Stimulated activated CD4-positive, alpha-beta T cell treated with anti-CD3 and anti-CD28 coated beads, Interleukin-1b, Interleukin-23, amount 100 ng/mL, for 24 hours (primary cell): ENCODE measurements around the gene NOS1AP.

Source experiments
- DNase-seq, 4 experiments: peaks; one replicate each; pipeline ENCODE4 v3.0.0-alpha.2; 2020; ENCODE audit warnings: low read depth in 4 of 4, low spot score in 1 of 4

Gene NOS1AP

DNA sequence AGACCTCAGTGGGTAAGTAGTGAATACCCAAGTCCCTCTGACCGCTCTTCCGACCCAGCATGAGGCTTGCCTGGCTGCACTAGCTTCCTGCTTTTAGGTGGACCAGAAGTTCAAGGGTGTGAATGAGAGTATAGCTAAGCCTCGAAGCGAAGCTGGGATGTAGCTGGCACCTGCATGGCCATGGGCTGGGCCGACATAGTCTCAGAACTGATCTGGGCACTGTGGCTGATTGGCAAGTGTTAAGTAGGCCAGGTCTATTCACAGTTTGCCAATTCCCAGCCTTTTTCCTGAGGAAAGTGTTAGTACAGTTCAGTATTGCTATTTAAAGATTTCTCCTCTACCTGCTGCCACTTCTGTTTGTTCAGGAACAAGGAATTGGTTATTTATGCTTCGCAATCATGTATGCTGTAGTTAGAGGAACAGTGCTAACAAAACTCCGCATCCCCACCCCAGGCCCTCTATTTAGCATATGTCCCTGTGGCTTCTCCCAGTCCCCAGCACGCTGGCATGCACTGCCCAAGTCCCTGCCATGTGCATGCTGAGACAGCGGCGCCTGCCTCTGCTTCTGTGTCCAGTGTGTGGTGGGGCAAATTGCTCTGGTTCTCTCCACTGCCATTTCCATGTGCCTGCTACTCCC is 290.9 kb downstream of the NOS1AP start:
- no peak for DNase-seq

DNA sequence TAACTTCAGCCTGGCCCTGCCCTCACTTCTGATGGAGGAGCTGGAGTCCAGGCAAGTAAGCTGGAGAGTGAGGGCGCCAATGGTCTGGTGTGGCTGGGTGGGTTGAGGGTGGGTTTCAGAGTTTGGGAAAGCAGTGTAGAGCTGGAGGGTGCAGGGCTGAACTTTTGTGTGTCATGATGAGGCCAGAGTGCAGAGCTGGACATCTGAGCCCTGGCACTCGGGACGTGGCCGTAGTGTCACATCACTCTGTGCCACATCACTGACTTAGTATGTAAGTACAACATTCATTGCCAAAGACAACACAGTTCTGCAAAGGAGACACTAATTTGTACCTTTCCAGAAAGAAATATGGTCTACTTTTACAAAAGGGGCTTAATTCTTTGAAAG is 291.4 kb downstream of the NOS1AP start:
- no peak for DNase-seq

DNA sequence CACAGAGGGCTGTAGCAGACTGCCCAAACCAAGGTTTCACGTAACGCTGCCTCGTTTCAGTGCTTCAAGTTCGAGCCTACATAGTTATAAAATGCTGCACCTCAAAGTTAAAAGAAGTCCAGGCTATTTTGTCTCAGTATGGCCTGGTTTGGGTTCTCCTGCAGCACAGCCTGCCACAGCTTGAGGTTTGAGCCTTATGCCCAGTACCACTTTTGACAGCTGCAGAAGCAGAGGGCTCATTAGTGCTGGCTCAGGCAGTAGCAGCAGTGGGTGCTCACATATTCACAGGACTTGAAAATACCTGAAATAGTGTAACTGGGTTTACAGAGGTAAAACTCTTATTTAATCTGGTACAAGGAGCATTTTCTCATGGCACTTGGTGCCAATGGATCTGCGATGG is 291.9 kb downstream of the NOS1AP start:
- no peak for DNase-seq

DNA sequence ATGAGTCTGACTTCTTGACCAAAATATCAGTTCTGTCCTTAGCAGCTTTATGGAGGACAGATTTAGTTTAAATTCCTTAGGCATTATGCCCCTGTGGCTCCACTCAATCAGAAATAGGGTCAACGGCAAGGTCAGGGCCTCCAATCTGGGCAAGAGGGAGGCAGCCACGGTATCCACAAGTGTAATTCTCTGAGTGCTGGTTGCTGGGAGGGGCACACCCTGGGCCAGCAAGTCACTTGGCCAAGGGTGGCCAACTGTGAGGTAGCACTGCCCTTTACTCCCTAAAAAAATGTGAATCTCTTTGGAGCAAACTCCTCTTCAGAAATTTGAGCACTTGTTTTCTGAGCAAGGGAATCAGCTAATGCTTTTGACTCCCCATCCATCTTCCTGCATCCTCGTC is 294.3 kb downstream of the NOS1AP start:
- no peak for DNase-seq

DNA sequence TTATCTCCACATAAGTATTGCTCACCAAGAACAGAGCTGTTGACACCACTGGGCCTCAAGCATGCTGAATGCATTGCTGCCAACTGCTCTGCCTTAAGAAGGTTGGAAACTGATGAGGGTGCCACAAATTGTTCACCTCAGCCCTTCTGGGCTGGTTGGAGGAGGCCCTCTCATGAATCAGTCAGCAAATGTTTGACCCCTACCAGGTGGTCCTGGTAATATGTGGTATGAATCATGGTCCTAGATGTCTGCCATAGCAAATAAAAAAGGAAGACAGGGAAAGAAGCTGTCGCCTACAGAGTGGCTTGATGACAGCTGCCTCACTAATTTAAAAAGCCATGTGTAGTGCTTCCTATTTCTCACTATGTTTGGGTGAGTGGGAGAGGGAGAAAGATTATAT is 295.0 kb downstream of the NOS1AP start:
- DNase-seq: no peak

DNA sequence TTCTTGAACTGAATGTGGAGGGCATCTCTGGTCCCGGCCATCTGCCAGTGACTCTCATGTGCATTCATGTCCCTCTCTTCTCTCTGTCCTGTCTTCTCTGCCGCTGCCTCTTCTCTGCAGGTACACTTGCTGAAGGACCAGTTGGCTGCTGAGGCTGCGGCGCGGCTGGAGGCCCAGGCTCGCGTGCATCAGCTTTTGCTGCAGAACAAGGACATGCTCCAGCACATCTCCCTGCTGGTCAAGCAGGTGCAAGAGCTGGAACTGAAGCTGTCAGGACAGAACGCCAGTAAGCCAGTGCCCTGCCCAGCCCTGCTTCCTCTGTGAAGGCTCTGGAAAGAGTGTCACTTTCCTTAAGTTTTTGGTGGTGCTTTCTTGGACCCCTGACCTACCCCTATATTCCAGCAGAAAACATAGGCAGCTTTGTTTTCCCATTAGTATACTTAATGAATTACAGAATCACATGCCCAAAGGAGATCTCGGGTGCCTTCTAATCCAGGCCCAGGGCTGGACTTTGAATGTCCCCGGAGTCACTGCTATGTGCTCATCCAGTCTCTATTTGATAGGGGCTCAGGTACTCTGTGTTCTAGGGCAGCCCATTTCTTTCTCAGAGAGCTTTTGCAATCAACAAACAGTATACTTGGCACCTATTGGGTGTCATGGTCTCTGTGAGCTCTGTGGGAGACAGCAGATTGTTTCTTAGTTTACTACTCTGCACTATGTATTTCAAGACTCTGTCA is 296.0 kb downstream of the NOS1AP start:
- no peak for DNase-seq

DNA sequence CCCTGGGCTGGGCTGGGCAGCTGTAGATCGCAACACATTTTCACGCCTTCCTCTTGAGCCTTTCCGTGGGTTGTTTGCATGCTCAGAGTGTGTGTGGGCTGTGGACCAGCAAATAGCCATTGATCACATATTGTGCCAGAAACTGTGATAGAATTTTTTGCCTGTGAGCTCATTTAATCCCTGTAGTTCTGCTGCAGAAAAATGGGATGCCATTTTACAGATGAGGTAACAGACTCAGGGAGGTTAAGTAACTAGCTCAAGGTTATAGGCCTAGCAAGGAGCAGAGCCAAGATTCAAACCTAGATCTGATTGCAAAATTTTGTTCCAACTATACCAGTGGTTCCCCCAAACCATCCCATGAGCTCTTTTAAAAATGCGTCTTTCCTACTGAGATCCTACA is 296.7 kb downstream of the NOS1AP start:
- no peak for DNase-seq

DNA sequence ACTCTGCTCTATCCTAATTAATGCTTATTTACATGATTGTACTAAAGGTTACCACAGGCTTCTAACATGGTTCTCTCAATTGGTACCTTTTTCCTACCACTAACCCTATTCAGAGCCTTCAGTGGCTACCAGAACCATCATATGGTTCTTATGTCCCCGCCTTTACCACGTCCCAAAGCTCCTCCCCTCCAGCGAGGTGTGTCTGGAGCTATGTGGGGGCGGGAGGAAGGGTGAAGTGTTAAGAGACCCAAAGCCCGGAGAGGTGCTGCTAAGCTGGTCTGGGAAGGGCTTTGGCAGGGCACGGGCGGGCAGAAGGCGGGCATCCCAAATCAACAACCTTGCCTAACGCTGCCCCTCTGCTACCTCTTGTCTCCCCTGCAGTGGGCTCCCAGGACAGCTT is 297.2 kb downstream of the NOS1AP start:
- no peak for DNase-seq

DNA sequence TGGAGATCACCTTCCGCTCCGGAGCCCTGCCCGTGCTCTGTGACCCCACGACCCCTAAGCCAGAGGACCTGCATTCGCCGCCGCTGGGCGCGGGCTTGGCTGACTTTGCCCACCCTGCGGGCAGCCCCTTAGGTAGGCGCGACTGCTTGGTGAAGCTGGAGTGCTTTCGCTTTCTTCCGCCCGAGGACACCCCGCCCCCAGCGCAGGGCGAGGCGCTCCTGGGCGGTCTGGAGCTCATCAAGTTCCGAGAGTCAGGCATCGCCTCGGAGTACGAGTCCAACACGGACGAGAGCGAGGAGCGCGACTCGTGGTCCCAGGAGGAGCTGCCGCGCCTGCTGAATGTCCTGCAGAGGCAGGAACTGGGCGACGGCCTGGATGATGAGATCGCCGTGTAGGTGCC is 297.6 kb downstream of the NOS1AP start:
- no peak for DNase-seq

DNA sequence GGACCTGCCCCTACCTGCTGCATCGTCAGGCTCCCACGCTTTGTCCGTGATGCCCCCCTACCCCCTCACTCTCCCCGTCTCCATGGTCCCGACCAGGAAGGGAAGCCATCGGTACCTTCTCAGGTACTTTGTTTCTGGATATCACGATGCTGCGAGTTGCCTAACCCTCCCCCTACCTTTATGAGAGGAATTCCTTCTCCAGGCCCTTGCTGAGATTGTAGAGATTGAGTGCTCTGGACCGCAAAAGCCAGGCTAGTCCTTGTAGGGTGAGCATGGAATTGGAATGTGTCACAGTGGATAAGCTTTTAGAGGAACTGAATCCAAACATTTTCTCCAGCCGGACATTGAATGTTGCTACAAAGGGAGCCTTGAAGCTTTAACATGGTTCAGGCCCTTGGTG is 298.3 kb downstream of the NOS1AP start:
- no peak for DNase-seq

DNA sequence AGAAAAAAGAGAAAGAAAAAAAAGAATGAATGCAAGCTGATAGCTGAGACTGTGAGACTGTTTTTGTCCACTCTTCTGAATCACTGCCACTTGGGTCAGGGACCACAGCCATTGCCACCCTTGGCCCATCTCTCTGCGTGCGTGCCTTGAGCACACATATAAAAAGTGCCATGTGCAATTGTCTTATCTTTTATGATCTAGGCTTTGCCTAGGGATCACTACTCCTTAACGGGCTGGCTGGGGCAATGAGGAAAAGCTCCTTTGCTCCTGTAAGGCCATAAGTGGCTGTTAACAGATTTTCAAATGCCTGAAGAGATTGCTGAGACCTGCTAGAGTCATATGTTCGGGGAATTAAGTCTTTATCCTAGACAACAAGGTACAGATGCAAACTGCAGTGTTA is 299.0 kb downstream of the NOS1AP start:
- no peak for DNase-seq

DNA sequence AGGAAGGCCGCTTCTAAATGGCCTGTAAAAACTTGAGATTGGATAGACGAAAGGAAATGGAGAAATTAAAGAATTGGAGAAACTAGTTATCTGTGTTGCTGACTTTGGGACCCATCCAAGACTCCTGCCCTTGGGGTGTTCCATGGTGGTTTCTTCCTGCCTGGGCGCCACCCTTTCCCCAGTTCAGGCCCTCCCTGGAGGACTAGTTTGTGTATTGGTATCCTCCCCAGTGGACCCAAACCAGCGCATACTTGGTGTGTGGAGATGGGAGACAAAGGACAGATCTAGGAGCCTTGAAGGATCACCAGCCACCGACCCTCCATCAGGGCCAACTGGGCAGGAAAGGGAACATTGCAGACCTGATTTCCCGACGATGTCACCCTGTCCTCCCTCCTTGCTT is 300.1 kb downstream of the NOS1AP start:
- DNase-seq: no peak

DNA sequence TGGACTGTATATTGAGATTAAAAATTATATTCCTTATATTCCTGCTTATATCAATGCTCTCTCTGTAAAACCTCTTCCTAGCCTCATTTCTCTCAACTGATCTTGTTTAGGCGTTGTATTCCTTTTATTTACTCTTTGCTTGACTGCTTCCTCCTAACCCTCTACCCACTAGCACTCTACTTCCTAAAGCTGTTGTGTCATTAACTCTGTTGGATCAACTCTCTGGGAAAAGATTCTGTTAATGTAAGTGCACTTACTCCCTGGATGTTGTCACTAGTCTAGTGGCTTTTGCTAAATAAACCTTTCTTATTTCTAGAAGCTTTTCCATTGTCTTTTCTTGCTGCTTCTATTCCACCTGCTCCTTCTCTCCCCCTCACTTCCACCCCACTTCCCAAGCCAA is 300.7 kb downstream of the NOS1AP start:
- DNase-seq: no peak

DNA sequence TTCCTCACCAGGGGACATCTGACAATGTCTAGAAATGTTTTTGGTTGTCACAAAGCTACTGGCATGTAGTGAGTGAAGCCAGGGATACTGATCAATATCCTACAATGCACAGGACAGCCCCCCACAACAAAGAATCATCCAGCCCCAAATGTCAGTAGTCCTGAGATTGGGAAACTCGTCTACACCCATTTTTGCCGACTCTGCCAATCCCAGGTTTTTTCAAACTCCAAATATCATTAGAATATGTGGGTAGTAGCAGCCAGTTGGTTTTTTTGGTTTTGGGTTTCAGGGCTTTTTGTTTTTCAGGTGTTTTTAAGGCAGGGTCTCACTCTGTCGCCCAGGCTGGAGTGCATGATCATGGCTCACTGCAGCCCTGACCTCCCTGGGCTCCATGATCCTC is 301.2 kb downstream of the NOS1AP start:
- DNase-seq: no peak

DNA sequence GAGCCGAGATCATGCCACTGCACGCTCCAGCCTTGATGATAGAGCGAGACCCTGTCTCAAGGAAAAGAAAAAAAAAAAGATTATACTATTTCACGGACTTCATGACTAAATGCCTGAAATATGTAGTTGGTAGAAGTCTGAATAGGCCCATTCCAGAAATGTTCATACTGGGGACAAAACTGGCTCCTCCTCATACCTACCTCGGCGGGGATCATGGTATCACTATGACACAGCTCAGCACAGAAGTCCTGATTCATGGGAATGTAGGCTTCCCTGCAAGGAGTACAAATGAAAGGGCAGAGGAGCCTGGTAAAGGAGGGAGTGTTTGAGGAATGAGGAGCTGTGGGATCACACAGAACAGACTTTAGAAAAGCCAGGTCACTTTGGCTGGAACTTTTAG is 302.1 kb downstream of the NOS1AP start:
- no peak for DNase-seq

DNA sequence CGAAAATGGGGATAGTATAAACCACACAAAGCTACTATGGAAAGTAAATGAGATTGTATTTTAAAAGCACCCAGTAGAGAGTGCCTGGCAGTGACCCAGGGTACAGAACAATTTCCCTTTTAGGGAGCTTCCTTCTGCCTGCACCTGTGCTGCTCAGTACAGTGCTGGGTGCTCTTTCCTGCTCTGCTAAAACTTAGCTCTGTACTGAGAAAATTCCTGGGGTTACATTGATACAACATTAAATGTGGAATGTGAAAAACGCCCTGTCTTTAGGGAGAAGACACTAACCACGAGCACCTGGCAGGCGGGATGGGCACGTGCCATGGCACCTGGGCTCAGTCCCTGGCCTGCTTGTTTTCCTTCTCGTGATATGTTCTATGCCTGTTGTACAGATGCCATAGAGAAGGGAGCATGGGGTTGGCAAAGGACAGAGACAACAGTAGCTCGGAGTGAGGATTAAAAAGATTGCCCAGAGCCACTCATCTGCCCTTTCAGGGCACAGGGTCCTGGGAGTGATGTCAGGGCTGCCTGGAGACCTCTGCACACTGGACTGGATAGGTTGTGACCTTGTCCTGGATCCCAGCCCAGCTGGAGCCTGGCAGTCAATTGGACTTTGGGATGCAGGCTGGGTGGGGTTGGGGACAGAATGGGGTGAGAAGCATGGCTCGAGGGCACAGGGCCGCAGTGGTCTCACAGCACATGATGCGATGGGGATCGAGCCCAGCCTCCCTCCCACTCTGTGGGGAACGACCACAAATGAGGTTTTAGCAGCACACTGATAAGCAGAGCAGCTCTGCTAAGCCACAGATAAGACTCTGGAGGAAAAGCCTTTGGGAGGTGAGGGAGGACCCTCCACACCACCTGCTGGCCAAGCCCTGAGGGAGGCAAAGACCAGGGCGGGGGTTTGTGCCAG is 302.9 kb downstream of the NOS1AP start:
- DNase-seq: no peak

DNA sequence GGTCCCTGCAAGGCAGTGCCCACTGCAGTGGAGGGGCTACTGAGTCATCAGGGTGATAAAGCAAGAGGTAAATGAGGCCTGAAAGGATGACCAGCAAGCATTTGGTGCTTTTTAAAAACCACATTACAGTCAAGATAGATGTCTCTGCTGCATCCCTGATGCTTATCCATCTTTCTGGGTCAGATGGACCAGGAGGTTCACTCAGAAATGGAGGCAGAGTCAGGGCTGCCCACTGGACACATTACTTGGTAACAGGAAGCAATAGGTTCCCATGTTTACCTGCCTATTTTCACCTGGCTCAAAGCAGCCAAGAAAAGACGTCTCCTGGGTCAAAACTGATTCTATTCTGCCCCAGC is 303.6 kb downstream of the NOS1AP start:
- no peak for DNase-seq

DNA sequence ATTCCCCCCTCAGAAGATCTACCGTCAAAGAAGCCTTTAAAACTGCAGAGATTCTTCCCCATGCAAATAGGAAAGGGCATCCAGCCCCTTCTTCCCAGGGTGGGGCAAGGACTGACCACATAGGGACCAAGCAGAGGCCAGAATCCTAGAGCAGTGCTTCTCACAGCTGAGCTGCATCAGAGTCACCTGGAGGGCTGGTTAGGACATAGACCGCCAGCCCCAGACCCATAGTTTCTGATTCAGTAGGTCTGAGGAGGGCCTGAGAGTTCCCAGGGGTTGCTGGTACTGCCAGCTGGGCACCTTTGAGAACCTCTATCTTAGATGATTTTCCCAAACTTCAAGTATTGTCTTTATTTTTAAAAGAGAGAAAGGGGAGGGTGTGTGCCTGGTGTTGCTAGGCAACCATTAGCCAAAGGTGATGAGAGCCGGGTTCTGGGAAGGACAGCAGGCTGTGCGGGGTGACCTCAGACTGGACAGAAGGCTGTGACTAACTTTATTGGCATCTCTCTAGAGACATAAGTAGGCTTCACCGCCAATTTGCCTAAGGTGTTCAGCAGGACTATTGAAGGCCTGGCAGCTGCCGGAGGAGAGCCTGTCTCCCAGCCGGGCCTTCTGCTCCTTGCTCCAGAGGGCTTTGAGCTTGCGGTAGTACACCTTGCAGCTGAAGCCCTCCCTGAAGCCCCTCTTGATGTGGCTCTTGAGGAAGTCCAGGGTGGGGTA is 304.2 kb downstream of the NOS1AP start:
- no peak for DNase-seq

DNA sequence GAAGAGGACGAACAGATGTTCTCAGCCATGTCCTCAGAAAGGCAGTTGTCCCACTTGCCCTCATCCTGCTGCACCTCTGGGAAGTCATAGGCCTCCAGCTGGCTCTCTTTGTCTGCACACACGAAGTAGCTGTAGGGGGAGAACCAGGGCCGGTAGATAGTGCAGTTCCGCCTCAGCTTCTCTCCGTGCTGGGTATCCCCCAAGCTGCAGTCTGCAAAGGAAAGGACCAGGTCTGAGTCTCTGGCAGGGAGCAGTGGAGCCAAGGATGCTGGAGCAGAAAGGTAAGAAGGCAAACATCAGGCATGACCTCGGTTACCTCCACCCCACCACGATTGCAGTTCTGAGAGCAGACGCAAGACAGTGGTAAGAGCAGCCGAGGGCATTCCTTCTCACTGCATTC is 304.9 kb downstream of the NOS1AP start:
- no peak for DNase-seq

DNA sequence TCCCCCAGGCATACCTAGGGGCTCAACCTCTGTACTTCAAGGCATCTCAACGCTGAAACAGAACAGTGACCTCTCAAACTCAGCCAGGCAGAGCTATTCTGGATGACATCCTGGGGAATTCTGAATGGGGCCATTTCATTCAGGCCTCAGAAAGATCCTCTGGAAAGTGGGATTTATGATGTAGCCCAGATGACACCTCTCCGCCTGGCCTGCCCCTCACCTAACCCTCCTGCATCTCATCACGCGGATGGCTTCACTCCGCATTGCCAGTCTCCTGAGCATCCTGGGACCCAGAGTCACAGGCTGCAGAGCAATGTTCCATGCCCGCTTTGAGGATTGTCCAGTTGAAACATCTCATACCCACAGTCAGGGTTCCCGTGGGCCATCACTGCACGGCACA is 306.0 kb downstream of the NOS1AP start:
- no peak for DNase-seq

DNA sequence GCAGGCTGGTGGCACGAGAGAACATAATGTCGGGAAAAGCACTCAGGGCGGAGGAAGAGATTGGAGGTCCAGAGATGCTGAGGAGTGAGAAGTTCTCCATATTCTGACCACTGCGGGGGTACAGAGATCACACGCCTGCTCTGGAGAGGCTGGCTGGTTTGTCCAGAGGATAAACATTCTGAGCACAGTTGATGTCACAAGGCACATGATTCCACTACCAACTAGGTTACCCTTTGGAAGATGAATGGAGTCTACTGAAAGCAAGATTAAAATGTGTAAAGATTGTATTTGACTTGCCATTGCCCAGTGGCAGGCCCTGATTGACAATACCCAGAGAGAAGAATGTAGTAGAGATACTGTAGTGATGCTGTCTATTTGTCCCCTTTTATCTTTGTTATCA is 307.2 kb downstream of the NOS1AP start, which contains the start of gene SPATA46:
TSS of gene SPATA46 (minus strand) at position 164 of the 400 bp plus-strand sequence. CDS start at position 100, 64 bp downstream.
- DNase-seq: no peak
